ENCODE results near the gene CALHM3. TPM values are rescaled to one million over a fixed set of nuclear protein-coding genes. Genes with fewer than 3 reads are reported as not detected.

The CALHM3 gene
- polyA plus RNA-seq, 1 of the 3 experiments (the other 2 are of a cell fraction) = not detected

- ChIA-PET POLR2A (no interaction called here), CTCF (interaction anchor here (0.9 to 1.3 kb wide), 8 partner anchors 23 to 135 kb away, joined by 3 to 7 read pairs (median 4); no protein-coding TSS in a partner anchor)
- Histone ChIP-seq H3K27me3 (ENCODE audit: insufficient read depth) (no peaks in the 10 kb centered on the region), H3K36me3 (replicated peaks in 1 of 2; ENCODE audit: control insufficient read depth in 1 of 2, insufficient read depth in 2 of 2, low read length in 1 of 2) (no peaks in the 10 kb centered on the region), H3K27ac (ENCODE audit: low read depth in 2 of 2, low read length in 1 of 2) (no peak overlapping the region), H3F3A (replicated peaks; ENCODE audit: insufficient read depth) (peaks cover 9% of the 10 kb centered on the region), H3K4me3 (ENCODE audit: low read depth in 2 of 2, low read length in 1 of 2) (no peak overlapping the region), H3K9me2 (no peaks in the 10 kb centered on the region), H4K20me1 (ENCODE audit: insufficient read depth) (no peaks in the 10 kb centered on the region), H3K4me1 (ENCODE audit: control insufficient read depth in 1 of 2, insufficient read depth in 2 of 2, low read depth in 1 of 2, low read length in 1 of 2) (peaks cover 0 to 11% of the 10 kb centered on the region in 2 experiments; a peak in 1 of 4 replicates), H3K4me2 (no peak overlapping the region), H2AFZ (ENCODE audit: low read depth) (no peak overlapping the region; the same call in 1 of the 2 replicates), H3K9ac (no peak overlapping the region), H3K9me3 (no peaks in the 10 kb centered on the region), H3K79me2 (ENCODE audit: insufficient read depth) (no peaks in the 10 kb centered on the region)
- TF ChIP-seq MXI1 (IDR thresholded peaks at IDR 0.05; ENCODE audit: low read depth, low read length) (no peak), NFIC (IDR thresholded peaks at IDR 0.05; ENCODE audit: borderline replicate concordance) (peak; percentile 66)
- 51% methylated on average over 5 of the region's 5 CpGs for WGBS (ENCODE audit: low lambda C conversion rate)
- DNase-seq = no peak
Observed at GRCh38 chr10:103480521-103480920, 1.5 kb upstream of the CALHM3 start.

DNA sequence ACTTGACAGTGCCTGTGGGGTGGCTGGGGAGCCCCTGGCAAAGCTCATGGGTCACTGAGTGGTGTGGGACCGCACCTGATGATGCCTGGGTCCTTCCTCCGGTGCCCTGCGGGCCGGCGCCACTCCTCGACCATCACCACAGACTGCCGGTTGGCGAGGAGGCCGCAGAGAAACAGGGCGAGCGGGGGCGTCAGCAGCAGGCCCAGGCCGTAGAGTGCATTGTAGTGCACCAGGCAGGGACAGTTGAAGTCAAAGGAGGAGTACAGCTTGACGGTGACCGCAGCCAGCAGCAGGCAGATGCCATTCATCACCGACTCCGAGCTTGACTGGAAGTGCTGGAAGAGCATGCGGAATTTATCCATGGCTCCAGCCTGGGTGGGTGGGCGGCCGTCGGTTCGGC is 369 bp downstream of the CALHM3 start:
- Histone ChIP-seq H3K9me3 (no peaks in the 10 kb centered on the region), H4K20me1 (ENCODE audit: insufficient read depth) (no peaks in the 10 kb centered on the region), H3K4me3 (ENCODE audit: low read depth in 2 of 2, low read length in 1 of 2) (no peak overlapping the region), H2AFZ (ENCODE audit: low read depth) (no peak overlapping the region), H3K79me2 (ENCODE audit: insufficient read depth) (no peaks in the 10 kb centered on the region), H3K4me1 (ENCODE audit: control insufficient read depth in 1 of 2, insufficient read depth in 2 of 2, low read depth in 1 of 2, low read length in 1 of 2) (peaks cover 0 to 11% of the 10 kb centered on the region in 2 experiments; a peak in 1 of 4 replicates), H3F3A (replicated peaks; ENCODE audit: insufficient read depth) (peaks cover 9% of the 10 kb centered on the region), H3K9ac (no peak overlapping the region), H3K27ac (ENCODE audit: low read depth in 2 of 2, low read length in 1 of 2) (no peak overlapping the region), H3K36me3 (replicated peaks in 1 of 2; ENCODE audit: control insufficient read depth in 1 of 2, insufficient read depth in 2 of 2, low read length in 1 of 2) (no peaks in the 10 kb centered on the region), H3K27me3 (ENCODE audit: insufficient read depth) (no peaks in the 10 kb centered on the region), H3K4me2 (no peak overlapping the region), H3K9me2 (no peaks in the 10 kb centered on the region)
- no peak for DNase-seq
- POLR2A ChIA-PET = no interaction called here
- WGBS (ENCODE audit: low lambda C conversion rate) = 91% methylated on average over 17 of the region's 22 CpGs
- TF ChIP-seq USF2 (IDR thresholded peaks at IDR 0.05; ENCODE audit: borderline replicate concordance, low read depth, low read length) = no peak
- no peak for TF ChIP-seq MAX (IDR thresholded peaks at IDR 0.05; ENCODE audit: low read depth)
- TF ChIP-seq RXRA (IDR thresholded peaks at IDR 0.05; ENCODE audit: borderline replicate concordance, low read depth) = no peak
- TF ChIP-seq, protein P1, sequence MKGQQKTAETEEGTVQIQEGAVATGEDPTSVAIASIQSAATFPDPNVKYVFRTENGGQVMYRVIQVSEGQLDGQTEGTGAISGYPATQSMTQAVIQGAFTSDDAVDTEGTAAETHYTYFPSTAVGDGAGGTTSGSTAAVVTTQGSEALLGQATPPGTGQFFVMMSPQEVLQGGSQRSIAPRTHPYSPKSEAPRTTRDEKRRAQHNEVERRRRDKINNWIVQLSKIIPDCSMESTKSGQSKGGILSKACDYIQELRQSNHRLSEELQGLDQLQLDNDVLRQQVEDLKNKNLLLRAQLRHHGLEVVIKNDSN (IDR thresholded peaks at IDR 0.05; ENCODE audit: borderline replicate concordance, low read depth) = no peak
- no peak for TF ChIP-seq RFX5 (IDR thresholded peaks at IDR 0.05; ENCODE audit: low read length)
- no peak for TF ChIP-seq TCF12 (IDR thresholded peaks at IDR 0.05)
- no peak for TF ChIP-seq EZH2phosphoT487 (IDR thresholded peaks at IDR 0.05; ENCODE audit: borderline replicate concordance, low read depth)
- TF ChIP-seq, protein P2, sequence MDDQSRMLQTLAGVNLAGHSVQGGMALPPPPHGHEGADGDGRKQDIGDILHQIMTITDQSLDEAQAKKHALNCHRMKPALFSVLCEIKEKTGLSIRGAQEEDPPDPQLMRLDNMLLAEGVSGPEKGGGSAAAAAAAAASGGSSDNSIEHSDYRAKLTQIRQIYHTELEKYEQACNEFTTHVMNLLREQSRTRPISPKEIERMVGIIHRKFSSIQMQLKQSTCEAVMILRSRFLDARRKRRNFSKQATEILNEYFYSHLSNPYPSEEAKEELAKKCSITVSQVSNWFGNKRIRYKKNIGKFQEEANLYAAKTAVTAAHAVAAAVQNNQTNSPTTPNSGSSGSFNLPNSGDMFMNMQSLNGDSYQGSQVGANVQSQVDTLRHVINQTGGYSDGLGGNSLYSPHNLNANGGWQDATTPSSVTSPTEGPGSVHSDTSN (IDR thresholded peaks at IDR 0.05) = no peak
- no peak for TF ChIP-seq CHD2 (IDR thresholded peaks at IDR 0.05; ENCODE audit: low read length, partially characterized antibody)
- TF ChIP-seq, protein P3, sequence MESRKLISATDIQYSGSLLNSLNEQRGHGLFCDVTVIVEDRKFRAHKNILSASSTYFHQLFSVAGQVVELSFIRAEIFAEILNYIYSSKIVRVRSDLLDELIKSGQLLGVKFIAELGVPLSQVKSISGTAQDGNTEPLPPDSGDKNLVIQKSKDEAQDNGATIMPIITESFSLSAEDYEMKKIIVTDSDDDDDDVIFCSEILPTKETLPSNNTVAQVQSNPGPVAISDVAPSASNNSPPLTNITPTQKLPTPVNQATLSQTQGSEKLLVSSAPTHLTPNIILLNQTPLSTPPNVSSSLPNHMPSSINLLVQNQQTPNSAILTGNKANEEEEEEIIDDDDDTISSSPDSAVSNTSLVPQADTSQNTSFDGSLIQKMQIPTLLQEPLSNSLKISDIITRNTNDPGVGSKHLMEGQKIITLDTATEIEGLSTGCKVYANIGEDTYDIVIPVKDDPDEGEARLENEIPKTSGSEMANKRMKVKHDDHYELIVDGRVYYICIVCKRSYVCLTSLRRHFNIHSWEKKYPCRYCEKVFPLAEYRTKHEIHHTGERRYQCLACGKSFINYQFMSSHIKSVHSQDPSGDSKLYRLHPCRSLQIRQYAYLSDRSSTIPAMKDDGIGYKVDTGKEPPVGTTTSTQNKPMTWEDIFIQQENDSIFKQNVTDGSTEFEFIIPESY (IDR thresholded peaks at IDR 0.05; ENCODE audit: borderline replicate concordance, low read depth) = no peak
- TF ChIP-seq ELF1 (IDR thresholded peaks at IDR 0.05) = no peak
- TF ChIP-seq SIN3A (IDR thresholded peaks at IDR 0.05; ENCODE audit: borderline replicate concordance, low read depth, low read length) = no peak
- no peak for TF ChIP-seq GABPA (IDR thresholded peaks at IDR 0.05; ENCODE audit: low read depth)
- TF ChIP-seq RAD21 (IDR thresholded peaks at IDR 0.05; ENCODE audit: low read length) = no peak
- TF ChIP-seq TEAD4 (IDR thresholded peaks at IDR 0.05; ENCODE audit: borderline replicate concordance, insufficient read depth) = no peak
- TF ChIP-seq TAF1 (IDR thresholded peaks at IDR 0.05; ENCODE audit: borderline replicate concordance, low read depth, low read length) = no peak
- no peak for TF ChIP-seq FOXM1 (IDR thresholded peaks at IDR 0.05; ENCODE audit: low read depth)
- CTCF ChIA-PET = interaction anchor here (1.4 to 1.6 kb wide), 3 partner anchors 27 to 99 kb away, joined by 3 to 7 read pairs (median 4); no protein-coding TSS in a partner anchor
